H1 (cell line): ENCODE data around the gene KCNN1. TPM values are rescaled to one million over a fixed set of nuclear protein-coding genes. Genes with fewer than 3 reads are reported as not detected.
A peak's percentile ranks its signal among the peaks of the same experiment; 100 is the strongest.

ENCODE experiments used
- CTCF ChIA-PET: fragments of 300-600 bp; sonication (Branson Sonifier 250); formaldehyde crosslinking; loops from one replicate; lab custom pipeline; 2021; ENCODE audit not compliant: partially characterized antibody; lab: Charles Lee
- POLR2A ChIA-PET: fragments of 300-600 bp; sonication (Branson Sonifier 250); formaldehyde crosslinking; loops from one replicate; lab custom pipeline; 2021; ENCODE audit warnings: inconsistent platforms; ENCODE audit not compliant: partially characterized antibody; lab: Charles Lee
- DNase-seq, 2 experiments: peaks; one replicate each; pipeline versions ENCODE4 v3.0.0 to v3.0.0-alpha.2; 2010 to 2022; ENCODE audit warnings: low spot score in 2 of 2, low read depth in 1 of 2, mixed read lengths in 1 of 2
- FAIRE-seq: peaks from 2 replicates; lab custom pipeline; 2011; peaks lifted over from hg19 to GRCh38; lab: Jason Lieb, UNC
- H2AFZ ChIP-seq: 2 replicates; pipeline ENCODE4 v1.8.1; 2012; ENCODE audit warnings: low read length, inconsistent platforms
- H2AK5ac ChIP-seq: 2 replicates; pipeline ENCODE4 v1.6.1; 2013; ENCODE audit warnings: low read depth, low read length
- H2BK120ac ChIP-seq: replicated peaks from 2 replicates; pipeline ENCODE3; 2013; ENCODE audit warnings: low read depth, low read length, inconsistent platforms
- H2BK12ac ChIP-seq: 2 replicates; pipeline ENCODE4 v1.6.1; 2013; ENCODE audit warnings: low read depth, low read length
- H2BK15ac ChIP-seq: 2 replicates; pipeline ENCODE4 v1.6.1; 2013; ENCODE audit warnings: low read length
- H2BK20ac ChIP-seq: 2 replicates; pipeline ENCODE4 v1.6.1; 2013; ENCODE audit warnings: low read length
- H2BK5ac ChIP-seq: 2 replicates; pipeline ENCODE4 v1.6.1; 2013; ENCODE audit warnings: low read depth, low read length
- H3K14ac ChIP-seq: 2 replicates; pipeline ENCODE4 v1.6.1; 2013; ENCODE audit warnings: inconsistent platforms; ENCODE audit not compliant: insufficient read length
- H3K18ac ChIP-seq: 2 replicates; pipeline ENCODE4 v1.6.1; 2013; ENCODE audit warnings: low read length; ENCODE audit errors: extremely low read depth
- H3K23ac ChIP-seq: 2 replicates; pipeline ENCODE4 v1.6.1; 2013; ENCODE audit warnings: inconsistent platforms; ENCODE audit not compliant: insufficient read length
- H3K23me2 ChIP-seq: 2 replicates; pipeline ENCODE4 v1.6.1; 2013; ENCODE audit warnings: low read depth, low read length
- H3K27ac ChIP-seq: 2 replicates; pipeline ENCODE4 v1.6.1; 2011; ENCODE audit warnings: low read depth, low read length, inconsistent platforms
- H3K27me3 ChIP-seq, 4 experiments: replicated peaks in 1 of 4; 1 replicate in 1 of 4; 2 replicates in 3 of 4; pipeline versions ENCODE4 v1.6.1 to v1.8.1; 2011 to 2013; ENCODE audit warnings: low read length in 3 of 4, mild to moderate bottlenecking in 3 of 4, inconsistent platforms in 2 of 4, mixed read lengths in 2 of 4, moderate library complexity in 1 of 4; ENCODE audit not compliant: control insufficient read depth in 3 of 4, insufficient read depth in 3 of 4; ENCODE audit errors: extremely low read depth in 1 of 4
- H3K36me3 ChIP-seq, 4 experiments: 2 replicates each; pipeline versions ENCODE4 v1.6.1 to v1.8.1; 2011 to 2013; ENCODE audit warnings: mild to moderate bottlenecking in 4 of 4, low read length in 3 of 4, moderate library complexity in 2 of 4, control low read depth in 1 of 4, inconsistent platforms in 1 of 4; ENCODE audit not compliant: insufficient read depth in 4 of 4, control insufficient read depth in 2 of 4
- H3K4ac ChIP-seq: replicated peaks from 2 replicates; pipeline ENCODE3; 2013; ENCODE audit warnings: low read length, low read depth, mixed read lengths, inconsistent platforms; ENCODE audit not compliant: insufficient read length
- H3K4me1 ChIP-seq, 4 experiments: replicated peaks in 1 of 4; 1 replicate in 1 of 4; 2 replicates in 3 of 4; pipeline versions ENCODE4 v1.6.1 to v1.8.1; 2011 to 2013; ENCODE audit warnings: low read length in 3 of 4, inconsistent platforms in 2 of 4, mixed read lengths in 1 of 4; ENCODE audit not compliant: insufficient read depth in 4 of 4, control insufficient read depth in 3 of 4
- H3K4me2 ChIP-seq, 2 experiments: 2 replicates each; pipeline versions ENCODE4 v1.6.1 to v1.8.1; 2011 to 2013; ENCODE audit warnings: low read depth in 2 of 2, low read length in 2 of 2, control low read depth in 1 of 2, inconsistent platforms in 1 of 2, mild to moderate bottlenecking in 1 of 2; ENCODE audit not compliant: insufficient read depth in 1 of 2
- H3K4me3 ChIP-seq, 4 experiments: fragments of 200-600, 300-600 bp in 1 of 4; sonication (generic), shearing (Covaris generic), sonication (Bioruptor Twin) in 1 of 4; 2 replicates each; pipeline versions ENCODE4 v1.5.1 to v1.8.1; 2011 to 2016; ENCODE audit warnings: low read length in 4 of 4, low read depth in 3 of 4, control low read depth in 2 of 4, inconsistent platforms in 2 of 4, mild to moderate bottlenecking in 2 of 4, mixed read lengths in 1 of 4, moderate library complexity in 1 of 4; ENCODE audit not compliant: insufficient read depth in 2 of 4; ENCODE audit errors: extremely low read depth in 1 of 4
- H3K56ac ChIP-seq: replicated peaks from 2 replicates; pipeline ENCODE3; 2013; ENCODE audit warnings: low read depth, mild to moderate bottlenecking, mixed read lengths, low read length, inconsistent platforms; ENCODE audit not compliant: insufficient read length
- H3K79me1 ChIP-seq: 2 replicates; pipeline ENCODE4 v1.6.1; 2013; ENCODE audit warnings: low read depth, low read length, control low read depth
- H3K79me2 ChIP-seq, 2 experiments: 2 replicates each; pipeline versions ENCODE4 v1.6.1 to v1.8.1; 2012 to 2013; ENCODE audit warnings: low read length in 2 of 2, mild to moderate bottlenecking in 2 of 2, inconsistent platforms in 1 of 2; ENCODE audit not compliant: insufficient read depth in 2 of 2, control insufficient read depth in 1 of 2
- H3K9ac ChIP-seq, 4 experiments: replicated peaks in 1 of 4; 1 replicate in 1 of 4; 2 replicates in 3 of 4; pipeline versions ENCODE4 v1.6.1 to v1.8.1; 2011 to 2013; ENCODE audit warnings: low read depth in 3 of 4, low read length in 3 of 4, control low read depth in 2 of 4, mild to moderate bottlenecking in 2 of 4, moderate library complexity in 2 of 4, inconsistent platforms in 1 of 4; ENCODE audit errors: extremely low read depth in 1 of 4
- H3K9me3 ChIP-seq, 2 experiments: 2 replicates each; pipeline versions ENCODE4 v1.6.1 to v1.8.1; 2012 to 2013; ENCODE audit warnings: mild to moderate bottlenecking in 2 of 2, moderate library complexity in 2 of 2, control low read depth in 1 of 2, inconsistent platforms in 1 of 2, low read depth in 1 of 2, low read length in 1 of 2, mixed read lengths in 1 of 2; ENCODE audit not compliant: insufficient read depth in 2 of 2
- H4K20me1 ChIP-seq, 2 experiments: replicated peaks in 1 of 2; 2 replicates each; pipeline versions ENCODE3 to v1.8.1; 2011 to 2013; ENCODE audit warnings: inconsistent platforms in 2 of 2, low read length in 2 of 2, mild to moderate bottlenecking in 1 of 2; ENCODE audit not compliant: insufficient read depth in 2 of 2, control insufficient read depth in 1 of 2
- H4K5ac ChIP-seq: 2 replicates; pipeline ENCODE4 v1.6.1; 2013; ENCODE audit warnings: low read length, low read depth, mixed read lengths, inconsistent platforms; ENCODE audit not compliant: insufficient read length
- H4K8ac ChIP-seq: 2 replicates; pipeline ENCODE4 v1.8.0; 2013; ENCODE audit warnings: mild to moderate bottlenecking, moderate library complexity, low read length, inconsistent platforms; ENCODE audit not compliant: insufficient read depth; ENCODE audit errors: extremely low read depth
- H4K91ac ChIP-seq: replicated peaks from 2 replicates; pipeline ENCODE3; 2013; ENCODE audit warnings: low read length, mixed read lengths, inconsistent platforms; ENCODE audit not compliant: insufficient read length
- CEBPB ChIP-seq: IDR thresholded peaks from 2 replicates; pipeline ENCODE4 v1.6.1; 2012; ENCODE audit warnings: low read depth, low read length
- CREB1 ChIP-seq: IDR thresholded peaks from 2 replicates; pipeline ENCODE4 v1.6.1; 2012; ENCODE audit warnings: inconsistent platforms
- NRF1 ChIP-seq: IDR thresholded peaks from 2 replicates; pipeline ENCODE4 v1.6.1; 2011; ENCODE audit warnings: mild to moderate bottlenecking, low read depth, low read length, improper control_type of control experiment
- RFX5 ChIP-seq: IDR thresholded peaks from 2 replicates; pipeline ENCODE4 v1.6.1; 2011; ENCODE audit warnings: low read depth, low read length, improper control_type of control experiment, borderline replicate concordance
- RNF2 ChIP-seq: fragments of 200-900, 300-1000 bp; sonication (generic); IDR thresholded peaks from 2 replicates; pipeline ENCODE4 v1.7.1; 2016; ENCODE audit warnings: borderline replicate concordance, low read depth, mild to moderate bottlenecking, antibody characterized with exemption, low read length; ENCODE audit not compliant: poor library complexity, severe bottlenecking; ENCODE audit errors: missing control alignments
- WGBS, 2 experiments: shearing (Covaris generic) in 1 of 2; methylation state at CpG; one replicate each; pipeline versions ENCODE4 v1.1.6 to v1.1.7; 2013 to 2015; ENCODE audit warnings: low lambda C conversion rate in 2 of 2, mixed read lengths in 2 of 2, inconsistent platforms in 1 of 2, low coverage in 1 of 2, missing lambda C conversion rate in 1 of 2; ENCODE audit not compliant: insufficient replicate concordance in 2 of 2, insufficient coverage in 1 of 2, insufficient read length in 1 of 2; ENCODE audit errors: extremely low coverage in 1 of 2, missing lambda C conversion rate in 1 of 2; 5-methylcytosine and 5-hydroxymethylcytosine counted together
- polyA plus RNA-seq, 7 experiments: library from polyadenylated mRNA; depleted of rRNA in 3 of 7; stranded (reverse) in 5 of 7; unstranded in 2 of 7; fragments of >200 nt in 5 of 7; fragments of 200-250 nt in 2 of 7; gene quantifications; 1 replicate in 5 of 7; 2 replicates in 1 of 7; 4 replicates in 1 of 7; pipeline versions ENCODE4 v1.2.1 to v1.2.3, GENCODE V29; 2011 to 2013; ENCODE audit warnings: missing spikeins in 2 of 7, mixed read lengths in 2 of 7
- total RNA-seq: library from RNA; stranded (reverse); fragmentation: NEBNext Ultra II Directional; extraction: Animal tissue kit (Norgen Biotek cat#: 25700); gene quantifications from 2 replicates; pipeline ENCODE4 v1.2.1, GENCODE V29; 2021

KCNN1 gene
- total and polyA plus RNA-seq, 2 of the 8 experiments (the other 6 are each of a cell fraction or from before 2014, with no cell fraction given), result 11.0 to 12.5 TPM

DNA sequence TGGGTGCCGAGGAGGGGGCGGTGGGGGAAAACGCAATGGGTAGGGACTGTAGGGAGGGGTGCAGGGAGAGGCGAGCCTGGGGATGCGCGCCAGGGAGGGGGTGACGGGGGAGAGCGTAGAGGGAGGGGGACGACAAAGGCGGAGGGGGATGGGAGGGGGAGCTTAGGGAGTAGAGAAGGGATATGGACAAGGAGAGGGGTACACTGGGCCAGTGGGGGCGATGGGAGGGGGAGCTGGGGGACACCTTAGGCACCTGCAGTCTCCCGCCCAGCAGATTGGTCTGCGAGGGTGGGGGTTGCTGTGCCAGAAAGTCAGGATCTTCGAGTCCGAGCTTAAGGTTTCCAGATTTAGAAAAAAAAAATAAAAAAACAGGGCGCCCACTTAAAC, 18.4 kb upstream of the KCNN1 start:
- H4K5ac ChIP-seq, result no peak overlapping the region
- CTCF ChIA-PET, result interaction anchor here (0.6 to 21.5 kb wide), 3 partner anchors 14 to 1816 kb away, joined by 4 to 271 read pairs (median 90); partner anchors contain the start of gene CCDC124
- no peak overlapping the region for H2AK5ac ChIP-seq
- peak overlapping the region; percentile 87 for H3K18ac ChIP-seq
- peaks cover 30% of the 10 kb centered on the region for H3K23me2 ChIP-seq
- H4K8ac ChIP-seq, result no peak overlapping the region
- H2BK120ac ChIP-seq, result no peak overlapping the region
- H3K36me3 ChIP-seq, result no peaks in the 10 kb centered on the region
- peak overlapping the region; percentile 88 to 94 for H3K4me2 ChIP-seq
- H4K91ac ChIP-seq, result no peak overlapping the region
- H3K4ac ChIP-seq, result no peak overlapping the region
- no peak overlapping the region for H2AFZ ChIP-seq
- FAIRE-seq (no peak), DNase-seq (no peak)
- H2BK12ac ChIP-seq, result no peak overlapping the region
- no peak overlapping the region for H2BK15ac ChIP-seq
- H3K9ac ChIP-seq, result no peak overlapping the region; a peak in 1 of 7 replicates
- H3K27me3 ChIP-seq, result peaks cover 19 to 47% (median 41%) of the 10 kb centered on the region in 4 experiments
- POLR2A ChIA-PET, result interaction anchor here (0.6 to 1.8 kb wide), 6 partner anchors 10 to 86 kb away, joined by 3 to 5 read pairs (median 4); partner anchors contain the start of gene CCDC124
- no peak overlapping the region for H3K27ac ChIP-seq
- H3K14ac ChIP-seq, result no peak overlapping the region
- H3K56ac ChIP-seq, result no peak overlapping the region
- H3K4me3 ChIP-seq, result peak overlapping the region; percentile 48 to 73 (median 52); a peak in 7 of 8 replicates
- H2BK5ac ChIP-seq, result no peak overlapping the region
- H4K20me1 ChIP-seq, result peaks cover 0 to 4% of the 10 kb centered on the region in 2 experiments
- no peaks in the 10 kb centered on the region for H3K9me3 ChIP-seq
- no peak overlapping the region for H2BK20ac ChIP-seq
- H3K79me2 ChIP-seq, result no peaks in the 10 kb centered on the region
- peaks cover 0 to 38% (median 25%) of the 10 kb centered on the region in 4 experiments; a peak in 6 of 7 replicates for H3K4me1 ChIP-seq
- peak; percentile 16; the same call in 1 of the 2 replicates for TF ChIP-seq CREB1
- TF ChIP-seq RFX5, result no peak
- TF ChIP-seq NRF1, result no peak
- no peak for TF ChIP-seq CEBPB
- TF ChIP-seq RNF2, result no peak
- WGBS, 2 experiments, result 7% methylated on average over 2 of the region's 16 CpGs; no CpG with 5 or more reads in 1 of the 2 experiments
- no peak overlapping the region for H3K23ac ChIP-seq
- no peaks in the 10 kb centered on the region for H3K79me1 ChIP-seq
